LNCAP (cell line): ENCODE measurements around the gene ACTG1.

ENCODE experiments used
- CTCF ChIP-seq: fragments of 450-650 bp; IDR thresholded peaks from 2 replicates; pipeline ENCODE4 v1.5.1; 2017; ENCODE audit warnings: mild to moderate bottlenecking

The ACTG1 gene

DNA sequence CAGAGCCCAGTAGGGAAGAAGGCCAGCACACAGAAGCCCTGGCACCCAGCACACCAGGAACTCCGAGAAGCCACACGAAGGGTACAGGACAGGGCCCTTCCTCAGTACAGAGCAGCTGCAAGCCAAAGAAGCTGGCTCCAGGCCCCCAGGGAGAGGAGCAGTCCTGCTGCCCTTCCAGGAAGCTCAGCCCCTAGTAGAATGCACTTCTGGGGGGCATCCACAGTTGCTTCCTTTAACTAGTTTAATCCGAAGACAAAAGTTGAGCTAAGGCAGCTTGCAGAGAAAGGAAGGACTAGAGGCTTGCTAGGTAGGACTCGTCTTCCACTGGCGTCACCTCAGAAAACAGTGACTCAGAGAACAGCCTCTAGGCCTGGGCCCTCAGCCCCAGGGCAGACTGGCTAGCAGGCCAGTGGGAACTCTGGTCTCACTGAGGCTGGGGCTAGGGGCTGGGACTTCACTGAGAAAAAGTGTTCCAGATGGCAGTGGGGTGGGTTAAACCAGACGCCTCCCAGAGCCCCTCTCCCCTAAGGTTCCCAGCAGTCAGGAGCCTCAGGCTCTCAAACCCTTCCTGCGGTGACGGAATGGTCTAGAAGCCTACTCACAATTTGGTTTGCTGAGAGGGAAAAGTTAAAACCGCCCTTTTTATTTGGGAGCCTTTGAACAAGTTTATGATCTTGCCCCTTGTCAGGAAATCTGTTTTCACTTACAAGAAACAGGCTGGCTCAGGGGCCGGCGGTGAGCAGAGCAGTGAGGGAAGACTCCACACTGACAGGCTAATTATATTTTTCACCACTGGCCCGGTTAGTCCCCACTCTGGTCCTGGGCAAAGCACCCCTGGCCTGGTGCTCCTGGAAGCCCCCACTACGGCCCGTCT is 41.4 kb downstream of the ACTG1 start:
- no peak for TF ChIP-seq CTCF

DNA sequence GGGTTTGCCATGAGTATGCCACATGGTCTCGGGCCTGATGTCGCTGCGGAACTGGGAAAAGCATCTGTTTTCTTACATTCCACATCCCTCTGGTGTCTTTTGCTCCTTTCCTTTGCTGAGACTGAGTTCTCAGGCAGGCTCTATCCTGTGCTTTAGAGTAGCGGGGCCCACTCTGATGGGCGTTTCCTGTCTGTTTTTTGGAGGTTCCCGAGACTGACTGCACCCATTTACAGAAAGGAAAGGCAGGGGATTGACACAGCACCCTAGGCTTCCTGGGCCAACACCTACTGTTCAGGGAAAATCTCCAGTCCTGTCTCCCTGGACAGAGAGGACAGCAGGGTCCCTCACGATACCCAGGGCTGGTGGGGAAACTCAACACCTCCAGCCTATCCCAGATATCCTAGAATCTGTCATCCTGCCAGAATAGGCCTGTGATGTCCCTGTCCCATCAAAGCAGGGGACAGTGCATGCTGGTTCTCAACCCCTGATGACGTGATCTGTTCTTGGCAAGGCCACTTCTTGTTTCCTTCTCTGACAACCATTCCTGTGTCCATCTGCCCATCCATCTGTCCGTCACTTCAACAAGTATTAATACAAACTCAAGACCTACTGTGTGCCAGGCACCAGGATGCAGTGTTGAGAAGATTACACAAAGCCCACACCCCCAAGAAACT is 42.2 kb downstream of the ACTG1 start:
- TF ChIP-seq CTCF = no peak

- TF ChIP-seq CTCF = no peak
Measured at GRCh38 chr17:81469266-81469665, 43.3 kb downstream of the ACTG1 start.

GRCh38 chr17:81468770-81469121 is 43.9 kb downstream of the ACTG1 start:
- no peak for TF ChIP-seq CTCF

GRCh38 chr17:81468111-81468769 is 44.4 kb downstream of the ACTG1 start:
- TF ChIP-seq CTCF = no peak

DNA sequence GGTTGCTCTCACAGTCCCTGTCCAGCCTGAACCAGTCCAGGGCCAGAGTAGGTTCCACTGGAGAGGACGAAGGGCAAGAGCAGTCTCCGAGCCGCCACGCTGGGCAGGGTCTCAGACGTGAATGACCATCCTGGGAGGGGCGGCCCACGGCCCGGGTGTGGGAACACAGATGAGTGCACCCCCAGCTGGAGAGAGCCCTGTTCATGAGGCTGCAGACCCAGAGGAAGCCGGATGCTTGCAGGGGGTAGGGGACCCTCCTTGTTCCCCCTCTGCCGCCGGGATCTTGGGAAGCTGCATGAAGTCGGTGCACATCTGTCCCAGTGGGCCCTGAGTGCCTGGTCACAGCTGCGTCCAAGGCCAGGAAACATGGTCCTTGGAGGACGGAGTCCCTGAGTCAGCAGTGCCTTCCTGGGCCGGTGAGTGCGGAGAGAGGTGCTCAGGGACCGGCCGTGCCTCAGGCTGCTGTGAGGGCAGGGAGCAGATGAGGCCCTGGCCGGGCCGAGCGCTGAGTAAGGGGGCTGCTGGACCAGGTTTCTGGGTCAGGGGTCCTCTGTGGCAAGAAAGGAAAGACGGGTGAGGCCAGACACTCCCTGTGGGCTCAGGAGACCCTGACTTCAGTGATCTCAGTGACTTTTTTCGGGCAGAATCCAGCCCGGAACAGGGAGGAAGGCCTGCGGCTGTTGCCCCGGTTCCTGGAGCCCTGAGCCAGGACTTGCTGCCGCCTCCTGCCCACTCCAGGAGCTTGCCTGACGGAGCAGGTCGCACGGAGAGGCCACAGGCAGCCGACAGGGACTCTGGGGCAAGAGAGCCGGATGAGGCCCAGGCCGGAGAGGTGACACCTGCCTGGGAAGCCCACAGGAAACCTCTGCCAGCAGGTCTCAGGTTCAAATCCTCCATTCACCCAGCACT is 45.8 kb downstream of the ACTG1 start:
- TF ChIP-seq CTCF = no peak

- no peak for TF ChIP-seq CTCF
Measured at GRCh38 chr17:81465910-81466309, 46.7 kb downstream of the ACTG1 start.
